ENCODE measurements around the gene TRPM5. TPM values are rescaled to one million over a fixed set of nuclear protein-coding genes. Genes with fewer than 3 reads are reported as not detected.

The TRPM5 gene
- total RNA-seq, 1 donor from 2014 or later = not detected

DNA sequence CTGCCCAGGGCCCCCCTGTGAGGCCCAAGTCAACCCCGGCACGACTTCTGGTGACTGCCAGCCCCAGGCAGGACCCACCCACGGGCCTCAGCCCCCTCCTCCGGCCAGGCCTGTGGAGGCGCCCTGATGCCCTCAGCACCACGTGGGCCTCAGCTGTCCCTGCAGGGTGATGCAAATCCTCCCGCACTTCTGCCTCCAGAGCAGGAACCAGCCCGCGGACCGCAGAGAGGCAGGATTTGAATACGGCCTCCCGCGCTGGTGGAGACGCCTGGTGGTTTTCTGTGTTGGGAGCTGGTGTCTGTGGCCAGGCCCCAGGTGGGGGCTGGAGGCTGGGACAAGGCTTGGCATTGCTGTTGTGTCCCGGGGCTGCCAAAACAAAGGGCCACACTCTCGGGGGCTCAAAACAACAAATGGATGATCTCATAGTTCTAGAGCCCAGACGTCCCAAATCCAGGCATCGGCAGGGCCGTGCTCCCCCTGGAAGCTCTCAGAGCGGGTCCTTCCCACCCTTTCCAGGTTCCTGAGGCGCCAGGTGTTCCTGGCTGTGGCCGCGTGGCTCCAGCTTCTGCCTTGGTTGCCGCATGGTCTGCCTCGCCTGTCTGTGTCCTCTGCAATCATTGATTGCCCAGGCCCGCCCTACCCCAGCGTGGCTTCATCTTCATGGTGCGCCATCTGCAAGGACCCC lies 19.4 kb downstream of the TRPM5 start:
- Mint-ChIP-seq H3K27me3 (ENCODE audit: insufficient read depth) (no peaks in the 10 kb centered on the region), H3K4me1 (ENCODE audit: low read depth) (no peaks in the 10 kb centered on the region), H3K9me3 (no peaks in the 10 kb centered on the region), H3K4me3 (no peak overlapping the region), H3K36me3 (ENCODE audit: low read depth) (no peaks in the 10 kb centered on the region), H3K27ac (no peak overlapping the region)
- intact Hi-C loops (cut with micrococcal nuclease) = no loop called here
- no peak for DNase-seq (ENCODE audit: low spot score)

GRCh38 chr11:2423157-2424025 lies 20.9 kb downstream of the TRPM5 start:
- no peaks in the 10 kb centered on the region for H3K9me3 Mint-ChIP-seq
- H3K4me3 Mint-ChIP-seq = no peak overlapping the region
- no peaks in the 10 kb centered on the region for H3K27me3 Mint-ChIP-seq (ENCODE audit: insufficient read depth)
- H3K4me1 Mint-ChIP-seq (ENCODE audit: low read depth) = no peaks in the 10 kb centered on the region
- intact Hi-C loops (cut with micrococcal nuclease) = no loop called here
- H3K27ac Mint-ChIP-seq = no peak overlapping the region
- no peaks in the 10 kb centered on the region for H3K36me3 Mint-ChIP-seq (ENCODE audit: low read depth)
- DNase-seq (ENCODE audit: low spot score) = no peak

DNA sequence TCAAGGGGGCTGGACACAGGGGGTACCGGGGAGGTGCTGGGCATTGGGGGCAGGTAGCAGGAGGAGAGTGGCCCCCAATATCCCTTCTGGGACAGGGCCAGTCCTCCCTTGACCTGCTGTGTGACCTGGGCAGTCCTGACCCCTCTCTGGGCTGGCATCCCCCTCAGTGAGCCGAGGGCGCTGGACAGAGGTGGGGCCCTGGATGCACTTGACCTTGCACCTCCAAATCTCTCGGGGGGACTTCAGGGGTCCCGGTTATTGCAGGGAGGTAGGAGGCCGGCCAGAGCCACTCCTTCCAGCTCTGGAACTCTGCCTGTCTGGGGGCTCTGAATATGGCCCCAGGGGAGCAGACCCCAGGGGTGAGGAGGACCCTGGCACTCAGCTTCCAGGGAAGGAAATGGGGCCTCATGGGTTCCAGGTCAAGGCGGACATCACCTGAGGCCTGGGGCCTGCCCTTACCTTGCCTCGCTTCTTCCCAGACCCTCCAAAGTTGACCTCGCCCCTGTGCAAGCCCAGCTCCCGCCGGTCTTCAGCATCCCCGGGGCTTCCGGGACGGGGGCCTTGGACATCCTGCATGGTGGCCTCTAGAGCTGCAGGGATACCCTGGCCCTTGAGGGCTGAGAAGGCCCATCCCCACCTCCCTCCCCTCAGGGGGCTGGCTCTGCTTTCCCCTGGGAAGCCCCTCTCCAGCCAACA lies 21.7 kb downstream of the TRPM5 start:
- H3K27ac Mint-ChIP-seq = no peak overlapping the region
- H3K4me3 Mint-ChIP-seq = no peak overlapping the region
- DNase-seq (ENCODE audit: low spot score) = no peak
- H3K4me1 Mint-ChIP-seq (ENCODE audit: low read depth) = no peaks in the 10 kb centered on the region
- H3K27me3 Mint-ChIP-seq (ENCODE audit: insufficient read depth) = no peaks in the 10 kb centered on the region
- intact Hi-C loops (cut with micrococcal nuclease) = no loop called here
- no peaks in the 10 kb centered on the region for H3K36me3 Mint-ChIP-seq (ENCODE audit: low read depth)
- H3K9me3 Mint-ChIP-seq = no peaks in the 10 kb centered on the region

- no peak overlapping the region for H3K4me3 Mint-ChIP-seq
- no peaks in the 10 kb centered on the region for H3K9me3 Mint-ChIP-seq
- H3K27ac Mint-ChIP-seq = no peak overlapping the region
- no peak for DNase-seq (ENCODE audit: low spot score)
- H3K36me3 Mint-ChIP-seq (ENCODE audit: low read depth) = no peaks in the 10 kb centered on the region
- H3K27me3 Mint-ChIP-seq (ENCODE audit: insufficient read depth) = no peaks in the 10 kb centered on the region
- intact Hi-C loops (cut with micrococcal nuclease) = no loop called here
- no peaks in the 10 kb centered on the region for H3K4me1 Mint-ChIP-seq (ENCODE audit: low read depth)
Measured at GRCh38 chr11:2421996-2422395, 22.3 kb downstream of the TRPM5 start.

- no peak overlapping the region for H3K4me3 Mint-ChIP-seq
- no peak for DNase-seq (ENCODE audit: low spot score)
- no peaks in the 10 kb centered on the region for H3K36me3 Mint-ChIP-seq (ENCODE audit: low read depth)
- no peak overlapping the region for H3K27ac Mint-ChIP-seq
- intact Hi-C loops (cut with micrococcal nuclease) = no loop called here
- H3K4me1 Mint-ChIP-seq (ENCODE audit: low read depth) = no peaks in the 10 kb centered on the region
- no peaks in the 10 kb centered on the region for H3K27me3 Mint-ChIP-seq (ENCODE audit: insufficient read depth)
- H3K9me3 Mint-ChIP-seq = no peaks in the 10 kb centered on the region
Measured at GRCh38 chr11:2421226-2421994, 22.9 kb downstream of the TRPM5 start.

- Mint-ChIP-seq H3K27me3 (ENCODE audit: insufficient read depth) (no peaks in the 10 kb centered on the region), H3K36me3 (ENCODE audit: low read depth) (no peaks in the 10 kb centered on the region), H3K27ac (no peak overlapping the region), H3K9me3 (no peaks in the 10 kb centered on the region), H3K4me1 (ENCODE audit: low read depth) (no peaks in the 10 kb centered on the region), H3K4me3 (no peak overlapping the region)
- peak; percentile 56 for DNase-seq (ENCODE audit: low spot score)
- intact Hi-C loops (cut with micrococcal nuclease) = loop anchor here (1.0 kb wide), 4 partner anchors 20 to 234 kb away; partner anchors contain the start of gene TSSC4
Measured at GRCh38 chr11:2420502-2421225, 23.6 kb downstream of the TRPM5 start.

GRCh38 chr11:2419638-2420501 lies 24.4 kb downstream of the TRPM5 start:
- H3K4me3 Mint-ChIP-seq = no peak overlapping the region
- peak; percentile 47 for DNase-seq (ENCODE audit: low spot score)
- intact Hi-C loops (cut with micrococcal nuclease) = loop anchor here (1.0 kb wide), 5 partner anchors 20 to 234 kb away; partner anchors contain the start of genes C11orf21 and TSSC4
- no peaks in the 10 kb centered on the region for H3K9me3 Mint-ChIP-seq
- no peaks in the 10 kb centered on the region for H3K36me3 Mint-ChIP-seq (ENCODE audit: low read depth)
- no peak overlapping the region for H3K27ac Mint-ChIP-seq
- no peaks in the 10 kb centered on the region for H3K4me1 Mint-ChIP-seq (ENCODE audit: low read depth)
- H3K27me3 Mint-ChIP-seq (ENCODE audit: insufficient read depth) = no peaks in the 10 kb centered on the region

DNA sequence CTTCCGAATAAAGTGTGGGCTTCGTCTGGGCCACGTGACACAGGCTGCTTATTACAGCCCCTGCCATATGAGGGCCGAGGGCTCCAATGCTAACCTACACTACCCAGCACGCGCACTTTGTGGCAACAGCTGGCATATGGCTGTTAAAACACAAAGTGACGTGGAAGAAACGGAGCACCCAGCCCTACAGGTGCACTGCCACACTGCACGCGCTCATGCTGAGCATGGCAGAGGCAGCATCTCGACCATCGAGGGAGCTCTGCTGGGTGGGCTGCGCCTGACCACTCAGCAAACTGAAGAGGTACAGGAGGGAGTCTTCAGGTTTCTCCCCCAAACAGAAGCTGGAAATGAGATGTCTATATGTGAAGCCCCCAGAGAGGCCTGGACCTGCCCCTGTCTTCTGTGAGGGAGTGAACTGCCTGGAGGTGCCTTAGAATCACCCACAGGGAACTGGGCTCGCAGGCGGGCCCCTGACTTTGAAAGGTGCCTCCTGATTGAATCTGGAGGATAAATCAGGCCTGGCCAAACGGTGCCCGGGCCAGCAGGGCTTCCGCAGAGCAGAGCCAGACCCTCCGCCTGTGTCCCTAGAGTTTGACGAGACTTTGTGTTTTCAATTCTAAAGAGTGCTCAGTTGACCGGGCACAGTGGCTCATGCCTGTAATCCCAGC lies 25.5 kb downstream of the TRPM5 start:
- no peak overlapping the region for H3K27ac Mint-ChIP-seq
- no peaks in the 10 kb centered on the region for H3K4me1 Mint-ChIP-seq (ENCODE audit: low read depth)
- H3K9me3 Mint-ChIP-seq = no peaks in the 10 kb centered on the region
- DNase-seq (ENCODE audit: low spot score) = no peak
- H3K36me3 Mint-ChIP-seq (ENCODE audit: low read depth) = no peaks in the 10 kb centered on the region
- H3K4me3 Mint-ChIP-seq = no peak overlapping the region
- H3K27me3 Mint-ChIP-seq (ENCODE audit: insufficient read depth) = no peaks in the 10 kb centered on the region
- intact Hi-C loops (cut with micrococcal nuclease) = loop anchor here (1.0 kb wide), 1 partner anchor 118 kb away; the partner anchor contains the start of gene C11orf21

GRCh38 chr11:2417856-2418692 lies 26.2 kb downstream of the TRPM5 start:
- Mint-ChIP-seq H3K4me1 (ENCODE audit: low read depth) (no peaks in the 10 kb centered on the region), H3K27ac (no peak overlapping the region), H3K36me3 (ENCODE audit: low read depth) (no peaks in the 10 kb centered on the region), H3K27me3 (ENCODE audit: insufficient read depth) (no peaks in the 10 kb centered on the region), H3K9me3 (no peaks in the 10 kb centered on the region), H3K4me3 (no peak overlapping the region)
- intact Hi-C loops (cut with micrococcal nuclease) = no loop called here
- DNase-seq (ENCODE audit: low spot score) = no peak

GRCh38 chr11:2416765-2417164 lies 27.5 kb downstream of the TRPM5 start:
- Mint-ChIP-seq H3K36me3 (ENCODE audit: low read depth) (no peaks in the 10 kb centered on the region), H3K9me3 (no peaks in the 10 kb centered on the region)
- intact Hi-C loops (cut with micrococcal nuclease) = no loop called here

More at GRCh38 chr11:2416765-2417164, 27.5 kb downstream of the TRPM5 start:
- DNase-seq (ENCODE audit: low spot score) = no peak
- Mint-ChIP-seq H3K4me3 (no peak overlapping the region), H3K27ac (no peak overlapping the region), H3K4me1 (ENCODE audit: low read depth) (no peaks in the 10 kb centered on the region), H3K27me3 (ENCODE audit: insufficient read depth) (no peaks in the 10 kb centered on the region)
